ENCODE measurements around the gene CKS1B.

DNA sequence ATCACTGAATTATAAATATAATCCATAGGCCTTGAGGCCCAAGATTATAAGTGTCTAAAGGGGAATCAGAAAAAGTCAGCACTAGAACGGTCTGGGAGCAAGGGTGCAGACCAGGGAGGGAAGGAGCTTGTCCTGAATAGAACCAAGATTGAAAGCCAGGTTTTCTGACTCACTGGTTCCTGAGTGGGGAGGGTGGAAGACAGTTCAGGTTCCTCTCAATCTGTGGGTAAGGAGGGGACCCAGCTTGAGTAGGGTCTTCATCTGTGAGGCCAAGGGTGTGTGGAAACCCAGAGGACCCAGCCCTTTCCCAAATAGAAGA is 19.7 kb downstream of the CKS1B start:
- TF ChIP-seq POLR2A (IDR thresholded peaks at IDR 0.05) (no peak), CTCF (IDR thresholded peaks at IDR 0.05) (no peak)
